ENCODE measurements around the gene CERS6. TPM values are rescaled to one million over a fixed set of nuclear protein-coding genes. Genes with fewer than 3 reads are reported as not detected.
A peak's percentile ranks its signal among the peaks of the same experiment; 100 is the strongest.

CERS6 gene
- total and polyA plus RNA-seq, 2 of the 8 experiments (the other 6 are each of a cell fraction or from before 2014, with no cell fraction given), result 6.8 to 28.2 TPM

DNA sequence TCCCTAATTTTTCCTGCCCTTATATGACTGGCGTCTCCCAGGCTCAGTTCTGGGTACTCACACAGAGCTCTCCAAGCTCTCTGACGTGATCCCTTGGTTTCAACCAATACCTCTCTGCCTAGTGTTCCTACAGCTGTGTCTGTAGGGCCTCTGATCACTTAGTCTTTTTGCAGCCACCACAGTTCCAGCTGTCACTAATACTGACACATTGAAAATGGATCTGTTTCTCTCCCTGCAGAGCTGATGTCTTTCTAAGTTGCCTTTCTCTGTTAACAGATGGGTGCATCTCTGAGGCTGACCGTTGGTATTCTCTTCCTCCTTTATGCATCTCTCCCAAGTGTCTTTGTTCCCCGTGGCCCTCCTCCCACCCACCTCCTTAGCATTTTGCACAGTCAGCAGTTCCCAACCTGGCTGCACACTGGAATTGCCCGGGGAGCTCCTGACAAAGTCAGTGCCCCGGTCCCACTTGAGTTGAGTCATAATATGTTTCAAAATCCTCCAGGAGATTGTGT is 62.5 kb downstream of the CERS6 start (continued):
- TF ChIP-seq, protein P1, sequence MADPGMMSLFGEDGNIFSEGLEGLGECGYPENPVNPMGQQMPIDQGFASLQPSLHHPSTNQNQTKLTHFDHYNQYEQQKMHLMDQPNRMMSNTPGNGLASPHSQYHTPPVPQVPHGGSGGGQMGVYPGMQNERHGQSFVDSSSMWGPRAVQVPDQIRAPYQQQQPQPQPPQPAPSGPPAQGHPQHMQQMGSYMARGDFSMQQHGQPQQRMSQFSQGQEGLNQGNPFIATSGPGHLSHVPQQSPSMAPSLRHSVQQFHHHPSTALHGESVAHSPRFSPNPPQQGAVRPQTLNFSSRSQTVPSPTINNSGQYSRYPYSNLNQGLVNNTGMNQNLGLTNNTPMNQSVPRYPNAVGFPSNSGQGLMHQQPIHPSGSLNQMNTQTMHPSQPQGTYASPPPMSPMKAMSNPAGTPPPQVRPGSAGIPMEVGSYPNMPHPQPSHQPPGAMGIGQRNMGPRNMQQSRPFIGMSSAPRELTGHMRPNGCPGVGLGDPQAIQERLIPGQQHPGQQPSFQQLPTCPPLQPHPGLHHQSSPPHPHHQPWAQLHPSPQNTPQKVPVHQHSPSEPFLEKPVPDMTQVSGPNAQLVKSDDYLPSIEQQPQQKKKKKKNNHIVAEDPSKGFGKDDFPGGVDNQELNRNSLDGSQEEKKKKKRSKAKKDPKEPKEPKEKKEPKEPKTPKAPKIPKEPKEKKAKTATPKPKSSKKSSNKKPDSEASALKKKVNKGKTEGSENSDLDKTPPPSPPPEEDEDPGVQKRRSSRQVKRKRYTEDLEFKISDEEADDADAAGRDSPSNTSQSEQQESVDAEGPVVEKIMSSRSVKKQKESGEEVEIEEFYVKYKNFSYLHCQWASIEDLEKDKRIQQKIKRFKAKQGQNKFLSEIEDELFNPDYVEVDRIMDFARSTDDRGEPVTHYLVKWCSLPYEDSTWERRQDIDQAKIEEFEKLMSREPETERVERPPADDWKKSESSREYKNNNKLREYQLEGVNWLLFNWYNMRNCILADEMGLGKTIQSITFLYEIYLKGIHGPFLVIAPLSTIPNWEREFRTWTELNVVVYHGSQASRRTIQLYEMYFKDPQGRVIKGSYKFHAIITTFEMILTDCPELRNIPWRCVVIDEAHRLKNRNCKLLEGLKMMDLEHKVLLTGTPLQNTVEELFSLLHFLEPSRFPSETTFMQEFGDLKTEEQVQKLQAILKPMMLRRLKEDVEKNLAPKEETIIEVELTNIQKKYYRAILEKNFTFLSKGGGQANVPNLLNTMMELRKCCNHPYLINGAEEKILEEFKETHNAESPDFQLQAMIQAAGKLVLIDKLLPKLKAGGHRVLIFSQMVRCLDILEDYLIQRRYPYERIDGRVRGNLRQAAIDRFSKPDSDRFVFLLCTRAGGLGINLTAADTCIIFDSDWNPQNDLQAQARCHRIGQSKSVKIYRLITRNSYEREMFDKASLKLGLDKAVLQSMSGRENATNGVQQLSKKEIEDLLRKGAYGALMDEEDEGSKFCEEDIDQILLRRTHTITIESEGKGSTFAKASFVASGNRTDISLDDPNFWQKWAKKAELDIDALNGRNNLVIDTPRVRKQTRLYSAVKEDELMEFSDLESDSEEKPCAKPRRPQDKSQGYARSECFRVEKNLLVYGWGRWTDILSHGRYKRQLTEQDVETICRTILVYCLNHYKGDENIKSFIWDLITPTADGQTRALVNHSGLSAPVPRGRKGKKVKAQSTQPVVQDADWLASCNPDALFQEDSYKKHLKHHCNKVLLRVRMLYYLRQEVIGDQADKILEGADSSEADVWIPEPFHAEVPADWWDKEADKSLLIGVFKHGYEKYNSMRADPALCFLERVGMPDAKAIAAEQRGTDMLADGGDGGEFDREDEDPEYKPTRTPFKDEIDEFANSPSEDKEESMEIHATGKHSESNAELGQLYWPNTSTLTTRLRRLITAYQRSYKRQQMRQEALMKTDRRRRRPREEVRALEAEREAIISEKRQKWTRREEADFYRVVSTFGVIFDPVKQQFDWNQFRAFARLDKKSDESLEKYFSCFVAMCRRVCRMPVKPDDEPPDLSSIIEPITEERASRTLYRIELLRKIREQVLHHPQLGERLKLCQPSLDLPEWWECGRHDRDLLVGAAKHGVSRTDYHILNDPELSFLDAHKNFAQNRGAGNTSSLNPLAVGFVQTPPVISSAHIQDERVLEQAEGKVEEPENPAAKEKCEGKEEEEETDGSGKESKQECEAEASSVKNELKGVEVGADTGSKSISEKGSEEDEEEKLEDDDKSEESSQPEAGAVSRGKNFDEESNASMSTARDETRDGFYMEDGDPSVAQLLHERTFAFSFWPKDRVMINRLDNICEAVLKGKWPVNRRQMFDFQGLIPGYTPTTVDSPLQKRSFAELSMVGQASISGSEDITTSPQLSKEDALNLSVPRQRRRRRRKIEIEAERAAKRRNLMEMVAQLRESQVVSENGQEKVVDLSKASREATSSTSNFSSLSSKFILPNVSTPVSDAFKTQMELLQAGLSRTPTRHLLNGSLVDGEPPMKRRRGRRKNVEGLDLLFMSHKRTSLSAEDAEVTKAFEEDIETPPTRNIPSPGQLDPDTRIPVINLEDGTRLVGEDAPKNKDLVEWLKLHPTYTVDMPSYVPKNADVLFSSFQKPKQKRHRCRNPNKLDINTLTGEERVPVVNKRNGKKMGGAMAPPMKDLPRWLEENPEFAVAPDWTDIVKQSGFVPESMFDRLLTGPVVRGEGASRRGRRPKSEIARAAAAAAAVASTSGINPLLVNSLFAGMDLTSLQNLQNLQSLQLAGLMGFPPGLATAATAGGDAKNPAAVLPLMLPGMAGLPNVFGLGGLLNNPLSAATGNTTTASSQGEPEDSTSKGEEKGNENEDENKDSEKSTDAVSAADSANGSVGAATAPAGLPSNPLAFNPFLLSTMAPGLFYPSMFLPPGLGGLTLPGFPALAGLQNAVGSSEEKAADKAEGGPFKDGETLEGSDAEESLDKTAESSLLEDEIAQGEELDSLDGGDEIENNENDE (IDR thresholded peaks at IDR 0.05; ENCODE audit: insufficient replicate concordance, low read length), result no peak
- peak; percentile 77 for TF ChIP-seq BACH1 (IDR thresholded peaks at IDR 0.05; ENCODE audit: low read length)
